GM21825 (cell line): ENCODE data around the gene LMX1B.
"Not testable (repeated sequence)": the region's sequence is repeated elsewhere in the genome, so short reads cannot be mapped to it uniquely, and the experiment has no call there.

Experiments
- ATAC-seq: cut with Tn5 transposase; IDR thresholded peaks from one replicate; pipeline ENCODE4 v1.9.1; 2021; ENCODE audit warnings: mild to moderate bottlenecking, moderate library complexity; ENCODE audit not compliant: unreplicated experiment

The LMX1B gene

GRCh38 chr9:126705767-126706697, 92.3 kb downstream of the LMX1B start:
- no peak for ATAC-seq

DNA sequence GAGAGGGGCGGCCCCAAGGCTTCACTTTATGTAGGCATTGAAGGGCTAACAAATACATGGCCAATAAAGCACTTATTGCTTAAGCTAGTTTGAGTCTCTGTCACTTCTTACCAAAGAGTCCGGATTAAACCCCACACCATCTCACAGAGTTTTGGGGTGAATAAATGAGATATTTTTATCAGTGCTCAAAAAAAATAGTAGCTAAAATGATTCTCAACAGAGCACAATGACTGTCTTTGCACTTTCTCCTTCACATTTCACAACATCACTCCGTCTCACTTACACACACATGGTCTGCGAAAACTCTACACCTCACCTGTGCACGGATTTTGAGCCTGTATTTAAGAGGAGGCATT, 92.9 kb downstream of the LMX1B start:
- ATAC-seq: no peak

DNA sequence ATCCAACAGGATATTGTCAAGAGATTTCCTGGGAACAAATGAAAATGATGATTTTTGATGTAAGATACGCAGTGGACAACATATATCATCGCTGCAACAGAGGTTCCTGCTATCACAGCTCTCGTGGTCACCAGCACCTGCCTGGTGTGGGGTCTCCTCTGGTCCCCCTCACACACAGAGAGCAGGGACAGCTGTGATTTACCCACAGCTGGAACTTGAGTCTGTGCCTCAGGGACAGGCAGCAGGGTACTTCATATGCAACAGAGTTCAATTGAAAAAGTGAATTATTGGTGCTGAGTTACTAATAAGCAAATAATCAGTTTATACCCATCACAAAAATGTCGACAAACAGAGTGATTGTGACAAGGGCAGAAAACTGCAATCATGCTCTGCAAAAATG, 93.4 kb downstream of the LMX1B start:
- no peak for ATAC-seq

GRCh38 chr9:126707712-126708111, 94.0 kb downstream of the LMX1B start:
- not testable (repeated sequence) for ATAC-seq

DNA sequence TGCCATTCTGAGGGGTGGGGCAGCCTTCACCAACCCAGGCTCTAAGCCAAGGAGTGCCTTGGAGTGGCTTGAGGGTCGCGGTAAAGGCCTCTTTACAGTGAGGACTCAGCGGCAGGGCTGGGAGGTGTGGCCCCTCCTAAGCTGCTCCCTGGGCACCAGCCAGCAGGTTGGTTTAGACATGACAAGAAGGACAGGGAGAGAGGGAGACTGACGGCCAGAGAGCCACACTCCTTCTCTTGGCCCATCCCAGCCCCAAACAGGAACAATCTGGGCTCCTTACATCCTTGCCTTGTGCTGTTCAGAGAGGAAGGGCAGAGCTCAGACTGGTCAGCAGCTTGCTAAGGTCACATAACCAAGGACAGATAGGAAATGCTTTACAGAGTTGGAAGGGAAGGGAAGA, 94.5 kb downstream of the LMX1B start:
- no peak for ATAC-seq

- ATAC-seq: no peak
Measured at GRCh38 chr9:126709241-126709640, 95.5 kb downstream of the LMX1B start.

GRCh38 chr9:126715382-126715781, 101.7 kb downstream of the LMX1B start:
- no peak for ATAC-seq

GRCh38 chr9:126717441-126717840, 103.7 kb downstream of the LMX1B start:
- ATAC-seq: not testable (repeated sequence)

DNA sequence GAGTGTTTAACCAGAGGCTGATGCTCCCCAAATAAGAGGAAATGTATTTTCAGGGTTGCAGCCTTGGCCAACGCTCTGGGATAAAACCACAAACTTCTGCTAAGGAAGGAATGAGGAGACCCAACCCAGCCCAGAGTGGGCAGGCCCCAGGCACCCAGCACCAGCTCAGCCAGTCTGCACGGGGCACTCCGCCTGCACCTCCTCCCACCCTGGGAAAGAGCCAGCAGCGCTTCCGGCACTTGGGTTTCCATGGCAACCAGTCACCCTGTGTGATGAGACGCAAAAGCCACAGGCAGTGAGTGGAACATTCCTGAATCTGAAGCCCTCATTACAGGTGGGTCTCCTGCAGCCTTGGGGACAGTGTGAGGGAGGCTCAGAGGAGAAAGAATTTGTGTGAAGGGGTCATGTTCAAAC, 105.9 kb downstream of the LMX1B start:
- peak; percentile 40 for ATAC-seq

DNA sequence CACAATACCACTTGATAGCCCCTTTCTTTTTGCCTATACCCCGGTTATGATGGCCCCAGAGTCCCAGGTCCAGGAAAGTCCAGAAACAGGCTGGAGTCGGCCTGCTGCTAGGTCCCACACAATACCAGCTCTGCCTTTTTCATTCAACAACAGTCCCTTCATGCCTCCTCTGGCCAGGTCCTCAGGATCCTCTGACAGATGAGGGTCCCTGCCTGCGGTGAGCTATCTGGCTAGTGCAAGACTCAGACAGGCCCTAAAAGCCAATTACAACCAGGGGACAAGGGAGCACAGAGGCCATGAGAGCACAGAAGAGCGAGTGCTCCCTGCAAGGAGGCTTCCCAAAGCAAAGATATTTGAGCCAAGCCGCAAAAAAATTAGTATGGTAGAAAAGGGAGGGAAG, 106.3 kb downstream of the LMX1B start:
- ATAC-seq: no peak

GRCh38 chr9:126720661-126721563, 107.2 kb downstream of the LMX1B start:
- no peak for ATAC-seq

- no peak for ATAC-seq
Measured at GRCh38 chr9:126721564-126721981, 107.8 kb downstream of the LMX1B start.

- ATAC-seq: peak; percentile 64
Measured at GRCh38 chr9:126722252-126722921, 108.7 kb downstream of the LMX1B start.

- peak; percentile 38 for ATAC-seq
Measured at GRCh38 chr9:126722922-126723806, 109.4 kb downstream of the LMX1B start.

DNA sequence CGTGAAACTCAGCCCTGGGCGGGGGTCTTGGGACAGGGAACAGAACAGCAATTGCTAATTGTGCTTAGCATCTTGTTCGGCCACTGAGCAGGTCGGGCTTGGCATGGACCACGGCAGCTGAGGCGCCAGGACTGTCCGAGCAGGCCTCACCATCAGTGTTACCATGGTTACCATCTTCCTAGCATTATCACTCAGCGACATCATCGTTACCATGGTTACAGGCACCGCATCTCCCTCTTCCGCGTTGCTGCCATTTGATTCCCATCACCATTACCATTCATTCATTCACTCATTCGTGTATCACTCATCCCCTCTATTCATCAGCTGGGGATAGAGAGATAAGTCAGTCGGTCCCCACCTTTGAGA, 110.1 kb downstream of the LMX1B start:
- ATAC-seq: no peak

DNA sequence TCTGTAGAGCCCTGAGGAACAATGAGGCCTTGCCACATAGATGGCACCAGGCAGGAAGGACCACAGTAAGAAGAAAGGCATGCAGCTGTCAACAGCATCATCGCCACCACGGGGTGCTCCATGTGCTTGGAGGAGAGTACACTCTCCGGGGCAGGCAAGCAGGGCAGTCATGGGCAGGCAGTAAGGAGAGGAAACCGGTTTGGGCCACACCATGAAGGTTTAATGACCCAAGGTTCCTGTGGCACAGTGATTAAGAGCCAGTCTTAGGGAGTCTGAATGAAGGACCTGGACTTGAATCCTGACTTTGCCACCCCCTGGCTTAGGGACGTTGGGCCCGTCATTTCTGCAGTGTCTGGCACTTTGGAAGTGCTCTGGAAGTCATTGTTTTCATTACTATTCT, 110.5 kb downstream of the LMX1B start:
- ATAC-seq: no peak

DNA sequence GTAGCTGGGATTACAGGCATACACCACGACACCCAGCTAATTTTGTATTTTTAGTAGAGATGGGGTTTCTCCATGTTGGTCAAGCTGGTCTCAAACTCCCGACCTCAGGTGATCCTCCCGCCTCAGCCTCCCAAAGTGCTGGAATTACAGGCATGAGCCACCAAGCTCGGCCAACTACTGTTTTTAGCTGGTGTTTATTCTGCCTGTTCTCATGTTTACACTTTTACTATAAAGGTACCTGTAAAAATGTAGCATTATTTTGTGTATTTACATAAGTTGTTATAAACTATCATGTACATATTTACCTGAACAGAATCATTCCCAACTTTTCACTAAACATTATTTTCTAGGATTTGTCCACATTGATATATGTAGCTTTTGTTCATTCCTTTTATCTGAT, 111.8 kb downstream of the LMX1B start:
- not testable (repeated sequence) for ATAC-seq

- ATAC-seq: not testable (repeated sequence)
Measured at GRCh38 chr9:126728210-126728609, 114.5 kb downstream of the LMX1B start.

DNA sequence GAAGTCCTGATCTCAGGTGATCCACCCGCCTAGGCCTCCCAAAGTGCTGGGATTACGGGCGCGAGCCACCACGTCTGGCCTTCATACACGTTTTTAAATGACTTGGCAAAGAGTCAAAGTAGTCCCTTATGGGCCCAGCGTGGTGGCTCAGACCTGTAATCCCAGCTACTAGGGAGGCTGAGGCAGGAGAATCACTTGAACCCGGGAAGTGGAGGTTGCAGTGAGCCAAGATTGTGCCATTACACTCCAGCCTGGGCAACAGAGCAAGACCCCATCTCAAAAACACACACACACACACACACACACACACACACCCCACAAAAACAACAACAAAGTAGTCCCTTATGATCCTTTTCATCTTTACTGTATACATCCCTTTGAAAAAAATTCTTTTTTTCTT, 116.9 kb downstream of the LMX1B start:
- ATAC-seq: not testable (repeated sequence)

GRCh38 chr9:126733005-126733404, 119.3 kb downstream of the LMX1B start:
- no peak for ATAC-seq
